ENCODE measurements around the gene ABCB8.

GRCh38 chr7:151060416-151061212 lies 32.4 kb downstream of the ABCB8 start:
- TF ChIP-seq POLR2A (IDR thresholded peaks at IDR 0.05), result no peak
- no peak for TF ChIP-seq CTCF (IDR thresholded peaks at IDR 0.05)
